HG02588 (cell line): Measurements from ENCODE around the gene TSSC4.
"Not testable (repeated sequence)": the region's sequence is repeated elsewhere in the genome, so short reads cannot be mapped to it uniquely, and the experiment has no call there.

Source experiments
- ATAC-seq: cut with Tn5 transposase; IDR thresholded peaks from one replicate; pipeline ENCODE4 v1.9.1; 2021; ENCODE audit warnings: mild to moderate bottlenecking, moderate library complexity; ENCODE audit not compliant: unreplicated experiment

The TSSC4 gene

GRCh38 chr11:2400069-2400761 is at the start of gene TSSC4:
TSS of gene TSSC4 (plus strand) at chr11:2400750. CDS start at chr11:2402634, 1,884 bp downstream.
- ATAC-seq: peak; percentile 79

- ATAC-seq: no peak
Observed at GRCh38 chr11:2351701-2352100, 48.8 kb upstream of the TSSC4 start.

GRCh38 chr11:2352420-2352819 is 48.1 kb upstream of the TSSC4 start:
- ATAC-seq: no peak

GRCh38 chr11:2355000-2355644 is 45.4 kb upstream of the TSSC4 start:
- no peak for ATAC-seq

- ATAC-seq: no peak
Observed at GRCh38 chr11:2357246-2357645, 43.3 kb upstream of the TSSC4 start.

GRCh38 chr11:2357651-2358050 is 42.9 kb upstream of the TSSC4 start:
- not testable (repeated sequence) for ATAC-seq

GRCh38 chr11:2358754-2359442 is 41.7 kb upstream of the TSSC4 start:
- no peak for ATAC-seq

- ATAC-seq: no peak
Observed at GRCh38 chr11:2359557-2359956, 41.0 kb upstream of the TSSC4 start.

- no peak for ATAC-seq
Observed at GRCh38 chr11:2360081-2360642, 40.4 kb upstream of the TSSC4 start.

- ATAC-seq: no peak
Observed at GRCh38 chr11:2361565-2361964, 39.0 kb upstream of the TSSC4 start.

GRCh38 chr11:2362414-2362813 is 38.1 kb upstream of the TSSC4 start:
- no peak for ATAC-seq

- ATAC-seq: no peak
Observed at GRCh38 chr11:2363130-2363529, 37.4 kb upstream of the TSSC4 start.

- no peak for ATAC-seq
Observed at GRCh38 chr11:2363577-2364370, 36.8 kb upstream of the TSSC4 start.

GRCh38 chr11:2364386-2364785 is 36.2 kb upstream of the TSSC4 start:
- ATAC-seq: not testable (repeated sequence)

- ATAC-seq: no peak
Observed at GRCh38 chr11:2365571-2366210, 34.9 kb upstream of the TSSC4 start.

GRCh38 chr11:2366276-2366675 is 34.3 kb upstream of the TSSC4 start:
- ATAC-seq: no peak

GRCh38 chr11:2366733-2367132 is 33.8 kb upstream of the TSSC4 start:
- ATAC-seq: no peak

GRCh38 chr11:2367266-2368160 is 33.0 kb upstream of the TSSC4 start:
- no peak for ATAC-seq

GRCh38 chr11:2368178-2368850 is 32.2 kb upstream of the TSSC4 start:
- no peak for ATAC-seq
